Caco-2 (cell line): ENCODE data around the gene KIF4B. TPM values are rescaled to one million over a fixed set of nuclear protein-coding genes. Genes with fewer than 3 reads are reported as not detected.
"Not testable (repeated sequence)": the region's sequence is repeated elsewhere in the genome, so short reads cannot be mapped to it uniquely, and the experiment has no call there.

Source experiments
- BruUV-seq: library from RNA; stranded (reverse); fragments of 400-500 nt; replicated peaks from 2 replicates; lab custom pipeline; 2021; lab: Mats Ljungman, UMichigan
- CTCF ChIA-PET: fragments of 300-600 bp; sonication (Branson Sonifier 250); formaldehyde crosslinking; loops from one replicate; lab custom pipeline; 2022; ENCODE audit warnings: antibody characterized with exemption; lab: Charles Lee
- POLR2A ChIA-PET: fragments of 300-600 bp; sonication (Branson Sonifier 250); formaldehyde crosslinking; loops from one replicate; lab custom pipeline; 2022; ENCODE audit warnings: antibody characterized with exemption; lab: Charles Lee
- DNase-seq, 2 experiments: peaks; one replicate each; pipeline versions ENCODE4 v3.0.0 to v3.0.0-alpha.2; 2020 to 2022
- H3K27me3 ChIP-seq: replicated peaks from 2 replicates; pipeline ENCODE4 v1.6.0; 2011; ENCODE audit warnings: low read length; ENCODE audit not compliant: control insufficient read depth, insufficient read depth
- H3K36me3 ChIP-seq: 2 replicates; pipeline ENCODE4 v1.5.1; 2011; ENCODE audit warnings: low read length; ENCODE audit not compliant: control insufficient read depth, insufficient read depth
- H3K4me1 ChIP-seq: fragments of 250-450 bp; sonication (Bioruptor Pico); 2 replicates; pipeline ENCODE4 v1.5.1; 2020; ENCODE audit warnings: mild to moderate bottlenecking
- H3K4me3 ChIP-seq: 2 replicates; pipeline ENCODE4 v1.5.1; 2011; ENCODE audit warnings: low read depth, mild to moderate bottlenecking, control low read depth, low read length
- H3K9me3 ChIP-seq: fragments of 250-450 bp; sonication (Bioruptor Pico); 2 replicates; pipeline ENCODE4 v1.5.1; 2020; ENCODE audit warnings: mild to moderate bottlenecking, moderate library complexity
- H3K27ac Mint-ChIP-seq: one replicate; pipeline ENCODE4 v1.8.0; 2022; ENCODE audit warnings: mixed read lengths; ENCODE audit not compliant: unreplicated experiment
- H3K27me3 Mint-ChIP-seq: one replicate; pipeline ENCODE4 v1.8.0; 2022; ENCODE audit warnings: mixed read lengths; ENCODE audit not compliant: insufficient read depth, unreplicated experiment
- H3K36me3 Mint-ChIP-seq: one replicate; pipeline ENCODE4 v1.8.0; 2022; ENCODE audit warnings: mild to moderate bottlenecking, mixed read lengths; ENCODE audit not compliant: insufficient read depth, unreplicated experiment
- H3K4me1 Mint-ChIP-seq: one replicate; pipeline ENCODE4 v1.8.0; 2022; ENCODE audit warnings: low read depth, mixed read lengths; ENCODE audit not compliant: unreplicated experiment
- H3K4me3 Mint-ChIP-seq: one replicate; pipeline ENCODE4 v1.8.0; 2022; ENCODE audit warnings: mild to moderate bottlenecking, moderate library complexity, mixed read lengths; ENCODE audit not compliant: unreplicated experiment
- H3K9me3 Mint-ChIP-seq: one replicate; pipeline ENCODE4 v1.8.0; 2022; ENCODE audit warnings: mixed read lengths; ENCODE audit not compliant: unreplicated experiment
- CTCF ChIP-seq, 2 experiments: fragments of 200-600 bp in 1 of 2; IDR thresholded peaks; 1 replicate in 1 of 2; 2 replicates in 1 of 2; pipeline versions ENCODE4 v1.5.1 to v1.8.0; 2011 to 2022; ENCODE audit warnings: antibody characterized with exemption in 1 of 2, control low read depth in 1 of 2, inconsistent platforms in 1 of 2, low read depth in 1 of 2, low read length in 1 of 2, mild to moderate bottlenecking in 1 of 2, moderate library complexity in 1 of 2; ENCODE audit not compliant: insufficient read depth in 1 of 2, severe bottlenecking in 1 of 2, unreplicated experiment in 1 of 2
- intact Hi-C: fragments of 100-400 bp; cut with micrococcal nuclease; formaldehyde crosslinking; loops from one replicate; pipeline ENCODE4 v1.10.0; 2022; ENCODE audit not compliant: unreplicated experiment
- total RNA-seq: library from RNA; stranded (reverse); gene quantifications from 2 replicates; pipeline ENCODE4 v1.2.3, GENCODE V29; 2022

KIF4B gene
- total RNA-seq, 1 experiment from 2014 or later = 0.14 TPM

DNA sequence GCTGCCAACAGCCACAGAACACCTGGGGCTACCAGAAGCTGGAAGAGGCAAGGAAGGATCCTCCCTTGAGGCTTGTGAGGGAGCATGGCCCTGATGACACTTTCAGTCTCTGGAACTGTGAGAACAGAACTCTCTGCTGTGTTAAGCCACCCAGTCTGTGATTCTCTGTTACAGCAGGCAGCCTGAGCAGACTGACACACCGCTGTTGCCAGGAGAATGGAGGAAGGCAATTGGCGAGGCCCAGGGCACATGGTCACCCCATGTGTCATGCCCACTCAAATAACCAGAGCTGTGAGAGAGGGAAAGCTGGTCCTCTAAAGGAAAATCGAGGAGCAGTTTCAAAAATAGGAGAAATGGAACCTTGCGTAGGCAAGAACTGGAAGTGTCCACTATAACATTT lies 12.0 kb upstream of the KIF4B start:
- Mint-ChIP-seq H3K36me3 (no peaks in the 10 kb centered on the region), H3K27me3 (no peaks in the 10 kb centered on the region), H3K27ac (no peak overlapping the region), H3K4me3 (no peak overlapping the region), H3K4me1 (no peaks in the 10 kb centered on the region), H3K9me3 (no peaks in the 10 kb centered on the region)
- Histone ChIP-seq H3K4me1 (no peaks in the 10 kb centered on the region), H3K36me3 (no peaks in the 10 kb centered on the region), H3K27me3 (no peaks in the 10 kb centered on the region), H3K4me3 (no peak overlapping the region), H3K9me3 (no peaks in the 10 kb centered on the region)
- no TSS peak for BruUV-seq
- POLR2A ChIA-PET = no interaction called here
- no peak for TF ChIP-seq CTCF (IDR thresholded peaks at IDR 0.05; ENCODE audit: insufficient read depth in 1 of 2, low read depth in 1 of 2, low read length in 1 of 2, severe bottlenecking in 1 of 2, unreplicated experiment in 1 of 2)
- CTCF ChIA-PET = no interaction called here
- DNase-seq = no peak
- intact Hi-C loops = no loop called here

DNA sequence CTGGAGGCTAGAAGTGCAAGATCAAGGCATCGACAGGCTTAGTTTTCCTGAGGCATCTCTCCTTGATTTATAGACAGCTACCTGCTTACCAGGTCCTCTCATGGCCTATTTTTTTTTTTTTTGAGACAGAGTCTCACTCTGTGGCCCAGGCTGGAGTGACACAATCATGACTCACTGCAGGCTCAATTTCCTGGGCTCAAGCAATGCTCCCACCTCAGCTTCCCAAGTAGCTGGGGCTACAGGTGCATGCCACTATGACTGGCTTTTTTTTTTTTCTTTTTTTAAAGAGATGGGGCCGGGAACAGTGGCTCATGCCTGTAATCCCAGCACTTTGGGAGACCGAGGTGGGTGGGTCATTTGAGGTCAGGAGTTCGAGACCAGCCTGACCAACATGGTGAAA lies 10.8 kb upstream of the KIF4B start:
- POLR2A ChIA-PET, DNase-seq, H3K9me3 Mint-ChIP-seq, H3K27me3 Mint-ChIP-seq, intact Hi-C loops, H3K4me3 Mint-ChIP-seq, H3K4me1 Mint-ChIP-seq, H3K4me3 ChIP-seq, BruUV-seq, H3K9me3 ChIP-seq, H3K27ac Mint-ChIP-seq, CTCF ChIA-PET, H3K36me3 Mint-ChIP-seq, H3K27me3 ChIP-seq, H3K36me3 ChIP-seq, H3K4me1 ChIP-seq: not testable (repeated sequence)

- no peaks in the 10 kb centered on the region for H3K36me3 Mint-ChIP-seq
- peaks cover 6% of the 10 kb centered on the region for H3K27me3 Mint-ChIP-seq
- no peak overlapping the region for H3K4me3 ChIP-seq
Observed at GRCh38 chr5:155004138-155004744, 9.3 kb upstream of the KIF4B start.

GRCh38 chr5:155006265-155006664 lies 7.3 kb upstream of the KIF4B start:
- H3K36me3 Mint-ChIP-seq, H3K27me3 Mint-ChIP-seq, CTCF ChIA-PET: not testable (repeated sequence)

More at GRCh38 chr5:155004138-155004744, 9.3 kb upstream of the KIF4B start:
- Mint-ChIP-seq H3K4me3 (no peak overlapping the region), H3K27ac (no peak overlapping the region), H3K9me3 (no peaks in the 10 kb centered on the region), H3K4me1 (no peaks in the 10 kb centered on the region)
- DNase-seq = peak in 1 of 2 experiments; percentile 39
- BruUV-seq = no TSS peak
- TF ChIP-seq CTCF (IDR thresholded peaks at IDR 0.05; ENCODE audit: insufficient read depth in 1 of 2, low read depth in 1 of 2, low read length in 1 of 2, severe bottlenecking in 1 of 2, unreplicated experiment in 1 of 2) = peak; percentile 48 to 50
- Histone ChIP-seq H3K27me3 (no peaks in the 10 kb centered on the region; the same call in 1 of the 2 replicates), H3K36me3 (no peaks in the 10 kb centered on the region), H3K9me3 (no peaks in the 10 kb centered on the region), H3K4me1 (no peaks in the 10 kb centered on the region)
- ChIA-PET CTCF (interaction anchor here (0.8 to 1.1 kb wide), 3 partner anchors 24 to 32 kb away, joined by 3 to 14 read pairs (median 3); no protein-coding TSS in a partner anchor), POLR2A (no interaction called here)
- intact Hi-C loops = loop anchor here (2.0 kb wide), 1 partner anchor 31 kb away; no protein-coding TSS in a partner anchor

More at GRCh38 chr5:155006265-155006664, 7.3 kb upstream of the KIF4B start:
- H3K9me3 Mint-ChIP-seq, BruUV-seq, DNase-seq, H3K4me3 ChIP-seq, H3K9me3 ChIP-seq, H3K27me3 ChIP-seq, POLR2A ChIA-PET, H3K36me3 ChIP-seq, H3K4me1 ChIP-seq, H3K4me1 Mint-ChIP-seq, H3K4me3 Mint-ChIP-seq, H3K27ac Mint-ChIP-seq: not testable (repeated sequence)
- intact Hi-C loops = loop anchor here (5.0 kb wide), 1 partner anchor 364 kb away; no protein-coding TSS in a partner anchor
